AG08395 (cell line): ENCODE measurements around the gene LRRC8C.

Source experiments
- DNase-seq: peaks from one replicate; pipeline ENCODE4 v3.0.0; 2012; ENCODE audit warnings: mixed read lengths, low spot score

Gene LRRC8C

GRCh38 chr1:89732643-89733222, 99.8 kb downstream of the LRRC8C start:
- no peak for DNase-seq

GRCh38 chr1:89733748-89734147, 100.8 kb downstream of the LRRC8C start:
- no peak for DNase-seq

DNA sequence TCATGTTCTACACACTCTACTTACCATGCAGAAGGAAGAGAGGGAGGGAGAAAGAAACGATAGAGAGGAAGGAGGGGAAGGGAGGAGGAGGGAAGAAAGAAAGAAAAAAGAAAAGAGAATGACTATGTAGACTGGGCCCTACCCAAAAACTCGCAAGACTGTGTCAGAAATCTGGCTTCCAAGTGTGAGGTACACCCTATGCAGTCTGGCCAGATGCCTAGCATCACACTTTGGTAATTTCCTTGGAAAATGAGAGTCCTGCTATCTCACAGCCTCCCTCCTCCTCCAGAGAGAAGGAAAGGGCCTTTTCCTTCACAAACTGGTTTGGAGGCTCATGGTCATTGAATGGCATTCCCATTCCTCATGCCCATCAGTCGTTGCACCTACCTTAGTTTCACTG, 101.5 kb downstream of the LRRC8C start:
- no peak for DNase-seq

DNA sequence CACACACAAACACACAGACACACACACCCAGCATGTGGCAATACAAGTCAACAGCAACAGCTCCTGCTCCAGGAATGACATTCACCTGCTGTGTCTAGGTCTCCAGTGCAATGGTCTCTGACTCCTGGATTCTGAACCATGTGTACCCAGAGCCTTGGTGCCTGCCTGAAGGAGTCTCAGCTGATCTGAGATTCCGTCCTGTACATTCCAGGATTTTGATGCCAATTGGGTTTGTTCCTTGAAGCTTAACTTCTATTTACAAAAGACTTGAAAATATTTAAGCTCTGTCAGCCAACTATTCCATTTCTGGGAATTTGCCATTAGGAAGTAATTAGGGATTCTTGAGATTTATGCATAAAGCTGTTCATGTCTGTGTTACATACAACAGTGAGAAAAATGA, 102.6 kb downstream of the LRRC8C start:
- DNase-seq: no peak

GRCh38 chr1:89736937-89737733, 104.2 kb downstream of the LRRC8C start:
- no peak for DNase-seq

- DNase-seq: no peak
Measured at GRCh38 chr1:89737985-89738510, 105.1 kb downstream of the LRRC8C start.

DNA sequence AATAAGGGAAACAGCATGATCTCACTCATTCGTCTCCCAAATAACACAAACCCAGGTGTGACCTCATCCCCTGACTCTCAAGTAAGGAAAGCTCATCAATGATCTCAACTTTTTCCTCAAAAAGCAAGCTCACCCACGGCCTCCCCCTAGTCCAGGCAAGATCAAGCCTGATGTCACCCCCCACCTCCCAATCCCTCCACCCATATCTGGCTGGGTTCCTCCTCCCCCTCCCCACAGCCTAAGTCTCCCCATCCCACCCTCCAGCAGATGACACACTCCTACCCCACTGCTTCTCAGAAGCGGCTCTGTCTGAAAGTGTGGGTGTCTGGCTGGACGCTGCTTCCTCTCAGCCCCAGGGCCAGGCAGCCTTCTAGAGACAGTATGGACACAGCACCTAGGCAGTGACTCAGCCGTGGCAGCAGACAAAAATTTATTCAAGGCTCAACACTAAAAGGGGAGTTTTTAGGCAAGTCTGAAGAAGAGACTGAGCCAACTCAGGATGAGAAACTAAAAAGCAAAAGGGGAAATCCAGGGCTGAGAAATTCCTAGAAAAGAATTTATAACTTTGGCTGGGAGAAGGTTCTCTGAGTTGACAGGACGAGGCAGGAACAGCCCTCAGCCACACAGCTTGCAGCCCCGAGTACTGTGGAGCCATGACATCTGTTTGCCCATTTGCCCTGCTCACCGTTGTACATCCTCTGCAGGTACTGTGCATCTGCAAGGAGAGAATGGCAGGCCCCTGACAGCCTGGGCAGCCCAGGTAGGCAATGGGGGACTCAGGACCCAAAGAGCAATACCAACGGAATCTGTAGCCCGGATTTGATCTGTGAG, 106.3 kb downstream of the LRRC8C start:
- DNase-seq: peak; percentile 31

DNA sequence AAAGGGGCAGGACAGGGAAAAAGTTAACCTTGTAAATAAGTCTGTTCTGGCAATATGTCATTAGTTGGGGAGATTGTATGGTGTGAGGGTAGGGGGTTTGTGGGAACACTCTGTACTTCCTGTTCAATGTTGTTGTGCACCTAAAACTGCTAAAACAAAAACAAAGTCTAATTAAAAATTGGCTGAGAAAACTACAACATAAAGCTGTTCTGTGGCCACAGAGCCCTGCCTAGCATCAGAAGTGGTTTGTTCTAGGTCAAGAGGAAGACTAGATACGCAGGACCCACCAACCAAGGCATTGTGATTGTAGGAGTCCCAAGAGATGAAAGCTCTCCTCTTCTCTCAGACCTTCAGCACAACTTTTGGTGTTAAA, 106.9 kb downstream of the LRRC8C start:
- no peak for DNase-seq

DNA sequence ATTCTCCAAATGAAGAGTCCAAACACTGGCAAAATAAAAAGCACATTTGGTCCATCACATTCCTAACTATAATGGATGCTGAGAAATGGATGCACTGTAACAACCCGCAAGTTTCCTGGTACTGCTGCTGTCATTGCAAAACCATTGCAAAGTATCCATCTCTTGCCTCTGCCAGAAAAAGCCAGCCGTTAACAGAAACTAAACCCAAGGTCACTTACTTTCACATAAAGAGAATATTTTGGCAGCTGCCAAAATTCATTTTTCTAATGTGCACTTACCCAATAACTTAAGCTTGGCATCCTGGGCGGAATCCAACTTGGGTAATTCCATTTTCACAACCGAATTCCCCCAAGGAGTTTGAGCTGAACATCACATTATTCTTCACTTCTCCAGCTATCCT, 110.9 kb downstream of the LRRC8C start:
- DNase-seq: no peak

DNA sequence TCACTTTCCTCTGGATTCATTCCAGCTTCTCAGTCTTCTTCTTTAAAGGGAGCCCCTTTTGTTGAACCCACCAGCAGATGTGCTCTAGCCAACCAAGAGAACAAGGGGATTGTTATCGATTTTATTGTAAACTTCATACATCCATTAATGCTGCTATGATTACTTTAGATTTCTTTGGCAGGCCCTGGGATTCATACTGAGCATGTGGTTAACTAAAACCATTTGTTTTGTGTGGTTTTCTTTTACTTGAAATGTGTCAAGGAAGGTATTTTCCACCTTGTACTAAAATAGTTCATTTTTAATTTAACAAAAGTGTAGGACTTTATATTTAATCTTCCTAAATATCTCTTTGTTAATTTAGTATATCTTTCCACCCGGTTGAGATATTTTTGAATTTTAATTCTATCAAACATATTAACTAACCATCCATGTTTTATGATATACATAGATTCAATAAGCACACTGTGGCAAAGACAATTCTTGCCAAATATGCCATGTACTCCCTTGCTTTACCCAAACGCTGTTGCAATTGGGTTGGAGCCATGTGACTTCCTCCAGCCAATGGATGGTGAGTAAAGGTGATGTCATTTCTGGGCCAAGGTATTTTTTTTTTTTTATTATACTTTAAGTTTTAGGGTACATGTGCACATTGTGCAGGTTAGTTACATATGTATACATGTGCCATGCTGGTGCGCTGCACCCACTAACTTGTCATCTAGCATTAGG, 113.7 kb downstream of the LRRC8C start:
- DNase-seq: no peak

- DNase-seq: no peak
Measured at GRCh38 chr1:89753761-89754160, 120.8 kb downstream of the LRRC8C start.

DNA sequence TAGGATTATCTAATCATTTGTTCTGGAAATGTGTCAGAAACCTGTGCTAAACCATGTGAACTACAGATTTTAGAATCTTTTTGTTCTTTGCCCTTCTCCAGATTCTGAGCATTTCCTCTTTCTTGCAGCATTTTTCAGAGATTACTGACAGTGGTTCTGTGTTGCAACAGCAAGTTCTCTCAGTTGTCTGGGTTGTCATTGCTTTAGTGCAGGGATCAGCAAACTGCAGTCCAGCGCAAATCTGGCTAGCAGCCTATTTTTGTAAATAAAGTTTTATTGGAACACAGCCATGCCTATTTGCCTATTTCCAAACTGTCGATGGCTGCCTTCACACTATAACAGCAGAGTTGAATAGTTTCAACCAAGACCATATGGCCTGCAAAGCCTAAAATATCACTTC, 121.6 kb downstream of the LRRC8C start:
- DNase-seq: peak; percentile 25

GRCh38 chr1:89755591-89755990, 122.7 kb downstream of the LRRC8C start:
- no peak for DNase-seq

GRCh38 chr1:89757532-89757931, 124.6 kb downstream of the LRRC8C start:
- DNase-seq: no peak

- no peak for DNase-seq
Measured at GRCh38 chr1:89758156-89758555, 125.2 kb downstream of the LRRC8C start.

GRCh38 chr1:89759036-89759435, 126.1 kb downstream of the LRRC8C start:
- DNase-seq: no peak

- no peak for DNase-seq
Measured at GRCh38 chr1:89760496-89760895, 127.6 kb downstream of the LRRC8C start.

- no peak for DNase-seq
Measured at GRCh38 chr1:89761338-89761737, 128.4 kb downstream of the LRRC8C start.

DNA sequence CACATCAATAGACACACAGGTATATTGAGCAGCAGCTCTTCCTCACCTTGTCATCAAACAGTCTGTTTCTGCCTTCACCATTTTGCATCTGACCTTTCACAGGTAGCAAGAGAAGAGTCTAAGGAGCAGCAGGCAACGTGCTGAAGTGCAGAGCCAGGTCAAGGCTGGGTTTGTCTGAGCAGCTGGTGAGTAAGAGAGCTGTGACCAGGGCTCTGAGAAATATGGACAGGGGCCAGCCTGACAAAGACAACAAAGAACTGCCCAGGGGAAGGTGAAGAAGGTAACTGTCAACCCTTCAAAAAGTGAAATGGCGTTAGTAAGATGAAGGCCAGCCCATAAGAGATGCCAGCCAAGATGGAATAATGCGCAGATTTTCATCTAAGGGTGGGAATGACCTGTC, 129.0 kb downstream of the LRRC8C start:
- DNase-seq: no peak

GRCh38 chr1:89762386-89762778, 129.5 kb downstream of the LRRC8C start:
- DNase-seq: no peak

DNA sequence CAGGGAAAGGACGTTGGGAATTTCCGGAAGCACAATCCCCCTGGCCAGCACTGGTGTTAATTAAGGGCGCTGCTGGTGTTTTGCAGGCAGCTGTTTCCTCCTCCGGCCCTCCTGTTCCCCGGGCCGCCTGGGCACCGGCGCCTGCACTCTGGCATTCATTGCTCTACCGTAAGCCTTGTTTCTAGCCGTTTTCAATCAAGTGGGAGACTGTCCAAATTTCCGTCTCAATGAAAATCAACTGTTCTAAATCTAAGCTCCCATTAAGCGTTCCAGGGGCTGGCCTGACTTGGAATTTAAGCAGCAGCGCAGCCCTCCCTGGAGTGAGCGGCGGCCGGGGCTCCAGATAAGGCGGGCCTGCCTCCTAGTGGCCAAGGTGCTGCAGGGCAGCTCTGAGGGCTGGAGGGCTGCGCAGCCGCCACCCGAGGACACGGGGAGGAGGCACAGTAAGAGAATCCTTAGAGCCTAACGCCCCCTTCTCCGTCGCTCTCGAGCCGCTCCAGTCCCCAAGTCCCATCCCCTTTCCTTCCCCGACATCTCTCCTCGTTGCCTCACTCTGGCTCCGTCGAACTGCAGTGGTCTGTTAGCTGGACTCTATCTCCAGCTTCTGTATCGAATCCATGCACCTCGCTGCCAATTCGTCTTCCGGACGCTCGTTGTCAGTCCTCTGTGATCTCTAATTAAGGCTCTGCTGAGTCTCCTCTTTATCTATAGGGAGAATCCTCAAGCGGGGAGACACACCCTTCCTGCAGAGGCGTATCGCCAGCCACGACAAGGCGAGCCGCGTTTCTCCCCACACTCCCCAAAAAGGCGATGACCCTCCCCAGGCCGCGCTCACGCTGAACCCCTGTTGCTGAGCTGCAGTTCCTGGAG, 130.1 kb downstream of the LRRC8C start:
- peak; percentile 89 for DNase-seq
